HG03571 (cell line): ENCODE data around the gene HOXC13.

Experiments used
- ATAC-seq: cut with Tn5 transposase; IDR thresholded peaks from one replicate; pipeline ENCODE4 v1.9.1; 2021; ENCODE audit not compliant: unreplicated experiment

The HOXC13 gene, protein sequence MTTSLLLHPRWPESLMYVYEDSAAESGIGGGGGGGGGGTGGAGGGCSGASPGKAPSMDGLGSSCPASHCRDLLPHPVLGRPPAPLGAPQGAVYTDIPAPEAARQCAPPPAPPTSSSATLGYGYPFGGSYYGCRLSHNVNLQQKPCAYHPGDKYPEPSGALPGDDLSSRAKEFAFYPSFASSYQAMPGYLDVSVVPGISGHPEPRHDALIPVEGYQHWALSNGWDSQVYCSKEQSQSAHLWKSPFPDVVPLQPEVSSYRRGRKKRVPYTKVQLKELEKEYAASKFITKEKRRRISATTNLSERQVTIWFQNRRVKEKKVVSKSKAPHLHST

GRCh38 chr12:53938326-53939140 is at the start of gene HOXC13:
TSS of gene HOXC13 (plus strand) at chr12:53938831. CDS start at chr12:53938907, 76 bp downstream.
- no peak for ATAC-seq

DNA sequence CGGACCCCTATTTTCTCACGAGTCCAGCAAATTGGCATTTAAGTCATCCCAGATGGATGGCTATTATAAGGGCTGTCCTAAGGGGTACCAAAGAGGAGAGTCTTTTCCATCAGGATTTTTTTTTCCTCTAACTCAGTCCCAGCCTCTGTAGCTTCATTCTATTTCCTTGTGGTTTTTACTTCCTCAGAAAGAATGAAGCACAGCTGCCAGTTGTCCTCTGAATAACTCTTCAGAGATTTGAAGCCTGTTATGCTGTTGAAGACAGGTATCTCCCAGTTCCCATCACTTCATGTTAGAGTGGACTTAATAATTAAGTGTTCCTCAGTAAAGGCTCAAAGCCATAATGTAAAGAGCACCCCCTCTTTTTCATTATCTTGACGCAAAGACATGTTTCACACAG is 48.5 kb upstream of the HOXC13 start:
- ATAC-seq, result no peak

GRCh38 chr12:53892762-53893395 is 45.8 kb upstream of the HOXC13 start:
- ATAC-seq, result no peak

- ATAC-seq, result no peak
Measured at GRCh38 chr12:53899230-53899629, 39.4 kb upstream of the HOXC13 start.

DNA sequence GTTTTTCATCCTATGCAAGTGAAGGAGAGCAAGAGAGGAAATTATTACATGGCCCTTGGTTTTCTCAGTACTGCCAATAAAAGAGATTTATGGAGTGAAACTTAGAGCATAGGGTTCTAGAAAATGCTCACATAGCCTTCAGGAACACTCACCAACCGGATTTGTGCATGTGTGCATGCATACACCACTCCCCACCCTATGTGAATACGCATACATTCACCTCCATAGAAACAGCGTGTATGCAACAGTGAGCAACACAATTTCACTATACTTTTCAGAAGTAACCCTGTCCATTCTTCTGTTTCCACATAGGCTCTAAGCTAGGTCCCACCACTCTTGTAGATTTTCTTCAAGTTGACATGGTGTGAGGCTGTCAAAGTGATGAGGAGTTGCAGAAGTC is 31.5 kb upstream of the HOXC13 start:
- ATAC-seq, result no peak

GRCh38 chr12:53916788-53917655 is 21.6 kb upstream of the HOXC13 start:
- no peak for ATAC-seq

DNA sequence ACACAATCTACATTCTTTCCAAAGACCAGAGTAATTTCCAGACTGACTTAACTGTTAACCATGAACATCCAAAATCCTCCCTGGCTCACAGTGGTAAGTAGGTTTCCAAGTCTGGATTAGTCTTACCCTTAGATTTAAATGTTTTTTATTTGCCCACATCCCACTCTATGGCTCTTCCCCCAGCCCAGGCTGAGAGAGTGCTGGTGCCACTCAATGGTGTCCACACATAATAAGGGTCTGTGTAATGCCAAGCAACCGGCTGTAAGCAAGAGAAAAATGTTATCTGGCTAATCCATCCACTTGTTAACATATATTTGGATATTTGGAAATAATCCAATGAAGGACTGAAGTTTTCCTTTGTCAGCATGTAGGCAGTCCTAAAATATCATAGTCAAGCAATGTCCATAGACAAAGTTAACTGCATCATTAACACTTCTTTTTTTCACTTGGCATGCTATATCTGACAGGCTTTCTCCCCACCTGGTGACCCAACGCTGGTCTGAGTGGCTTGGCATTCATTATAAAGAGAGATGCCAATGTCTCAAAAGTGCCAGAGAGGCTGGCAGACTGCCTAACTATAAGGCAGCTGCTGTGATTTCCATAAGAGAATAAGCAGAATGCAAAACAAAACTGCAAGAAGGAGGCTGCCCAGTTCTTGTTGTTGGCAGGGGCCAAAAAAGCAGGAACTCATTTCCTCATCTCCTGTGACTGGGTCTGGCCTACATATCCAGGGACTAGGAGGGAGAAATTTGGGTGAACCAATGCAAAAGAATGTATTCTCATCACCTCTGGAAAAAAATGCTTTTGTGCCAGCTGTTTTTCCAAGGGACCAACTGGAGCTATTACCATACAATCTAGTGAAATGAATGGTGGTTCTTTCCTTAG is 13.9 kb upstream of the HOXC13 start:
- ATAC-seq, result no peak

DNA sequence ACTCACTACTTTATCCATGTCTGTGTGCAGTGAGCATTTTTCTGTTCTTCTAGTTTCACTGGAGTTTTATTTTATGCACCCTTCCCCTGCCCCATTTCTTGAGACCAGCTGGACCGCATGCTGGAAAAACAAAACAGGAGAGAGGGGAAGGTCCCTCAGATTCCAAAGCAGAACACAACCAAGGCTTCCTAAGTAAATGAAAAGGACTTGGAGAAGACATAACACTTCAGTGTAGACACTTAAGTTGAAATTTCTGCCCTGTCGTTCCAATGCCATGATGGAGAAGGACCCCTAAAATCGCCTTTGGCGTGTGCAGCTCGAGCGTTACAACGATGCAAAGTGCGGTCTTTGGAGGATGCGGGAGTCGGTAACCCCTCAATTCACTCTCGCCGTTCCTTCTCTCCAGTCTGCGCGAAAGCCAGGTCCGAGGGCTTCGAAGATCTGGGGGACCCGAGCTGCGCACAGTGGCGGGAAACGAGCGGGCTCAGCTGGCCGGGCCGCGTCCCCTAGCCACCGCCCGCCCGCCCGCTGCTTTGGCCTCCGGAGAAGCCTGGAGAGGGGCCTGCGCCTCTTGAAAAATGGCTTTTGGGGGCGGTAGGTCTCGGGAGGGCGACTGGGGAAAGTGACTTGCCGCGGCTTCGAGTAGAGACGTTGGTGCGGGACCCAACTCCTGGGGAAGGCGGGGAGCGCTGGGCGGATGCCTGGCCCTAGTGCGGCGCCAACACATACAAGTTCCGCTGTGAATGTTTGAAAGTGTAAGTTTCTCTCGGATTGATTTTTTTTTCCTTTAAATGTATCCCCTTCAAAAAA is 11.2 kb upstream of the HOXC13 start:
- no peak for ATAC-seq

DNA sequence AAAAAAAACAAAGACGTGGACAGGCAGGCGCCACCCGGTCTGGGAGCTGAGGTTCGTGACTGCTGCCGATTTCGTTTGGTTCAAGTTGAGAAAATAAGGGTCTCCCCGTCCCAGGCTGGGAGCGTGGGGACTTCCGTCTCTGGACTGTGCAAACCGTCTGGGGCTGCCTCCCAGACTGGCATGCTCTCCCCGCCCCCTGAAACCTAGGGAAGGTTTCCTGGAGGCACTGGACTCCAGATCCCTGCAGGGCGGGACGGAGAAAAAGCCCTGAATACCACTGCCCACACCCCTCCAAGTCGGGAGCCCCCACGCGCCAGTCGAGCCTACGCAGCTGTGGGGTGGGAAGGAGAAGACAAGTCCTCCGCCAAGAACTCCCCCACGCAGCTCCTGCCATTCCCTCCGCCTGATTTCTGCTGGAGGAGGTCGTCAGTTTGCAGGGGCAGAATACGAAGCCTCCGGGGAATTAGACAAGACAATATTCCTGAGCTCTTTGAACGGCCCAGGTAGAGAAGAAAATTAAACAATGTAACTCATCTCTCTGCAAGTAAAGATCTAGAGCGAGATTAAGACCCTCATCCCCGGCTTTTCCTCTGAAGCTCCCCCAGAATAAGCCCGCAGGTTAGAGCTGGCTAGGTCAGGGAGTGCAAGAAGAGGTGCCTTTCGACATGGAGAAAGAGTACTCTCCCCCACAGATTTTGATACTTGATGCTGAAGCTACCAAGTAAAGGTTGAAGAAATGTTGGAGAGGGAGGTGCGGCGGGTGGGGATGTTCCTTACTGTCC is 10.4 kb upstream of the HOXC13 start:
- no peak for ATAC-seq

- no peak for ATAC-seq
Measured at GRCh38 chr12:53929527-53929926, 9.1 kb upstream of the HOXC13 start.

- no peak for ATAC-seq
Measured at GRCh38 chr12:53930591-53931255, 7.9 kb upstream of the HOXC13 start.

GRCh38 chr12:53931844-53932581 is 6.6 kb upstream of the HOXC13 start:
- ATAC-seq, result no peak

GRCh38 chr12:53932915-53933314 is 5.7 kb upstream of the HOXC13 start:
- ATAC-seq, result no peak

- ATAC-seq, result no peak
Measured at GRCh38 chr12:53935383-53936341, 3.0 kb upstream of the HOXC13 start.

- ATAC-seq, result no peak
Measured at GRCh38 chr12:53937099-53937498, 1.5 kb upstream of the HOXC13 start.
